Activated CD4-positive, alpha-beta memory T cell treated with anti-CD3 and anti-CD28 coated beads, Interleukin-2, amount 10 ng/mL, durations not matched to agents 7 days and 5 days (primary cell): ENCODE measurements around the gene NUCKS1. TPM values are rescaled to one million over a fixed set of nuclear protein-coding genes. Genes with fewer than 3 reads are reported as not detected.

Source experiments
- total RNA-seq, 2 experiments: library from RNA; stranded (reverse); gene quantifications; one replicate each; pipeline ENCODE4 v1.2.3, GENCODE V29; 2021

NUCKS1 gene
- total RNA-seq, 2 experiments from 2014 or later = 163 to 185 TPM

Other genes starting within 250 kb of the NUCKS1 start
- gene CDK18, start 245.5 kb downstream of the NUCKS1 start, total RNA-seq = 1 to 10 TPM; 1.1 to 1.4 TPM
- 10 to 100 TPM; 80.6 to 83.0 TPM for gene ELK4, start 118.2 kb downstream of the NUCKS1 start, total RNA-seq
- gene SLC45A3, start 69.7 kb downstream of the NUCKS1 start, total RNA-seq = under 1 TPM in 1 of 2 experiments, not detected in 1; 0.18 TPM
- 10 to 100 TPM; 67.6 to 72.3 TPM for gene RAB29, start 25.3 kb upstream of the NUCKS1 start, total RNA-seq
- gene SLC41A1, start 63.0 kb upstream of the NUCKS1 start, total RNA-seq = 10 to 100 TPM; 15.1 to 17.8 TPM
- under 1 TPM; 0.43 to 0.81 TPM for gene PM20D1, start 100.0 kb upstream of the NUCKS1 start, total RNA-seq
- not detected for gene SLC26A9, start 193.3 kb upstream of the NUCKS1 start, total RNA-seq